H1 (cell line): Measurements from ENCODE around the gene ERAP2. TPM values are rescaled to one million over a fixed set of nuclear protein-coding genes. Genes with fewer than 3 reads are reported as not detected.

Experiments used
- CTCF ChIA-PET: fragments of 300-600 bp; sonication (Branson Sonifier 250); formaldehyde crosslinking; loops from one replicate; lab custom pipeline; 2021; ENCODE audit not compliant: partially characterized antibody; lab: Charles Lee
- POLR2A ChIA-PET: fragments of 300-600 bp; sonication (Branson Sonifier 250); formaldehyde crosslinking; loops from one replicate; lab custom pipeline; 2021; ENCODE audit warnings: inconsistent platforms; ENCODE audit not compliant: partially characterized antibody; lab: Charles Lee
- DNase-seq, 2 experiments: peaks; one replicate each; pipeline versions ENCODE4 v3.0.0 to v3.0.0-alpha.2; 2010 to 2022; ENCODE audit warnings: low spot score in 2 of 2, low read depth in 1 of 2, mixed read lengths in 1 of 2
- FAIRE-seq: peaks from 2 replicates; lab custom pipeline; 2011; peaks lifted over from hg19 to GRCh38; lab: Jason Lieb, UNC
- H2AFZ ChIP-seq: 2 replicates; pipeline ENCODE4 v1.8.1; 2012; ENCODE audit warnings: low read length, inconsistent platforms
- H2AK5ac ChIP-seq: 2 replicates; pipeline ENCODE4 v1.6.1; 2013; ENCODE audit warnings: low read depth, low read length
- H2BK120ac ChIP-seq: replicated peaks from 2 replicates; pipeline ENCODE3; 2013; ENCODE audit warnings: low read depth, low read length, inconsistent platforms
- H2BK12ac ChIP-seq: 2 replicates; pipeline ENCODE4 v1.6.1; 2013; ENCODE audit warnings: low read depth, low read length
- H2BK15ac ChIP-seq: 2 replicates; pipeline ENCODE4 v1.6.1; 2013; ENCODE audit warnings: low read length
- H2BK20ac ChIP-seq: 2 replicates; pipeline ENCODE4 v1.6.1; 2013; ENCODE audit warnings: low read length
- H2BK5ac ChIP-seq: 2 replicates; pipeline ENCODE4 v1.6.1; 2013; ENCODE audit warnings: low read depth, low read length
- H3K14ac ChIP-seq: 2 replicates; pipeline ENCODE4 v1.6.1; 2013; ENCODE audit warnings: inconsistent platforms; ENCODE audit not compliant: insufficient read length
- H3K18ac ChIP-seq: 2 replicates; pipeline ENCODE4 v1.6.1; 2013; ENCODE audit warnings: low read length; ENCODE audit errors: extremely low read depth
- H3K23ac ChIP-seq: 2 replicates; pipeline ENCODE4 v1.6.1; 2013; ENCODE audit warnings: inconsistent platforms; ENCODE audit not compliant: insufficient read length
- H3K23me2 ChIP-seq: 2 replicates; pipeline ENCODE4 v1.6.1; 2013; ENCODE audit warnings: low read depth, low read length
- H3K27ac ChIP-seq: 2 replicates; pipeline ENCODE4 v1.6.1; 2011; ENCODE audit warnings: low read depth, low read length, inconsistent platforms
- H3K27me3 ChIP-seq, 4 experiments: replicated peaks in 1 of 4; 1 replicate in 1 of 4; 2 replicates in 3 of 4; pipeline versions ENCODE4 v1.6.1 to v1.8.1; 2011 to 2013; ENCODE audit warnings: low read length in 3 of 4, mild to moderate bottlenecking in 3 of 4, inconsistent platforms in 2 of 4, mixed read lengths in 2 of 4, moderate library complexity in 1 of 4; ENCODE audit not compliant: control insufficient read depth in 3 of 4, insufficient read depth in 3 of 4; ENCODE audit errors: extremely low read depth in 1 of 4
- H3K36me3 ChIP-seq, 4 experiments: 2 replicates each; pipeline versions ENCODE4 v1.6.1 to v1.8.1; 2011 to 2013; ENCODE audit warnings: mild to moderate bottlenecking in 4 of 4, low read length in 3 of 4, moderate library complexity in 2 of 4, control low read depth in 1 of 4, inconsistent platforms in 1 of 4; ENCODE audit not compliant: insufficient read depth in 4 of 4, control insufficient read depth in 2 of 4
- H3K4ac ChIP-seq: replicated peaks from 2 replicates; pipeline ENCODE3; 2013; ENCODE audit warnings: low read length, low read depth, mixed read lengths, inconsistent platforms; ENCODE audit not compliant: insufficient read length
- H3K4me1 ChIP-seq, 4 experiments: replicated peaks in 1 of 4; 1 replicate in 1 of 4; 2 replicates in 3 of 4; pipeline versions ENCODE4 v1.6.1 to v1.8.1; 2011 to 2013; ENCODE audit warnings: low read length in 3 of 4, inconsistent platforms in 2 of 4, mixed read lengths in 1 of 4; ENCODE audit not compliant: insufficient read depth in 4 of 4, control insufficient read depth in 3 of 4
- H3K4me2 ChIP-seq, 2 experiments: 2 replicates each; pipeline versions ENCODE4 v1.6.1 to v1.8.1; 2011 to 2013; ENCODE audit warnings: low read depth in 2 of 2, low read length in 2 of 2, control low read depth in 1 of 2, inconsistent platforms in 1 of 2, mild to moderate bottlenecking in 1 of 2; ENCODE audit not compliant: insufficient read depth in 1 of 2
- H3K4me3 ChIP-seq, 4 experiments: fragments of 200-600, 300-600 bp in 1 of 4; sonication (generic), shearing (Covaris generic), sonication (Bioruptor Twin) in 1 of 4; 2 replicates each; pipeline versions ENCODE4 v1.5.1 to v1.8.1; 2011 to 2016; ENCODE audit warnings: low read length in 4 of 4, low read depth in 3 of 4, control low read depth in 2 of 4, inconsistent platforms in 2 of 4, mild to moderate bottlenecking in 2 of 4, mixed read lengths in 1 of 4, moderate library complexity in 1 of 4; ENCODE audit not compliant: insufficient read depth in 2 of 4; ENCODE audit errors: extremely low read depth in 1 of 4
- H3K56ac ChIP-seq: replicated peaks from 2 replicates; pipeline ENCODE3; 2013; ENCODE audit warnings: low read depth, mild to moderate bottlenecking, mixed read lengths, low read length, inconsistent platforms; ENCODE audit not compliant: insufficient read length
- H3K79me1 ChIP-seq: 2 replicates; pipeline ENCODE4 v1.6.1; 2013; ENCODE audit warnings: low read depth, low read length, control low read depth
- H3K79me2 ChIP-seq, 2 experiments: 2 replicates each; pipeline versions ENCODE4 v1.6.1 to v1.8.1; 2012 to 2013; ENCODE audit warnings: low read length in 2 of 2, mild to moderate bottlenecking in 2 of 2, inconsistent platforms in 1 of 2; ENCODE audit not compliant: insufficient read depth in 2 of 2, control insufficient read depth in 1 of 2
- H3K9ac ChIP-seq, 4 experiments: replicated peaks in 1 of 4; 1 replicate in 1 of 4; 2 replicates in 3 of 4; pipeline versions ENCODE4 v1.6.1 to v1.8.1; 2011 to 2013; ENCODE audit warnings: low read depth in 3 of 4, low read length in 3 of 4, control low read depth in 2 of 4, mild to moderate bottlenecking in 2 of 4, moderate library complexity in 2 of 4, inconsistent platforms in 1 of 4; ENCODE audit errors: extremely low read depth in 1 of 4
- H3K9me3 ChIP-seq, 2 experiments: 2 replicates each; pipeline versions ENCODE4 v1.6.1 to v1.8.1; 2012 to 2013; ENCODE audit warnings: mild to moderate bottlenecking in 2 of 2, moderate library complexity in 2 of 2, control low read depth in 1 of 2, inconsistent platforms in 1 of 2, low read depth in 1 of 2, low read length in 1 of 2, mixed read lengths in 1 of 2; ENCODE audit not compliant: insufficient read depth in 2 of 2
- H4K20me1 ChIP-seq, 2 experiments: replicated peaks in 1 of 2; 2 replicates each; pipeline versions ENCODE3 to v1.8.1; 2011 to 2013; ENCODE audit warnings: inconsistent platforms in 2 of 2, low read length in 2 of 2, mild to moderate bottlenecking in 1 of 2; ENCODE audit not compliant: insufficient read depth in 2 of 2, control insufficient read depth in 1 of 2
- H4K5ac ChIP-seq: 2 replicates; pipeline ENCODE4 v1.6.1; 2013; ENCODE audit warnings: low read length, low read depth, mixed read lengths, inconsistent platforms; ENCODE audit not compliant: insufficient read length
- H4K8ac ChIP-seq: 2 replicates; pipeline ENCODE4 v1.8.0; 2013; ENCODE audit warnings: mild to moderate bottlenecking, moderate library complexity, low read length, inconsistent platforms; ENCODE audit not compliant: insufficient read depth; ENCODE audit errors: extremely low read depth
- H4K91ac ChIP-seq: replicated peaks from 2 replicates; pipeline ENCODE3; 2013; ENCODE audit warnings: low read length, mixed read lengths, inconsistent platforms; ENCODE audit not compliant: insufficient read length
- CHD1 ChIP-seq: IDR thresholded peaks from 2 replicates; pipeline ENCODE4 v1.6.1; 2012; ENCODE audit warnings: low read depth, low read length, improper control_type of control experiment
- CTBP2 ChIP-seq: IDR thresholded peaks from 2 replicates; pipeline ENCODE4 v1.7.0; 2011; ENCODE audit warnings: borderline replicate concordance, mild to moderate bottlenecking, moderate library complexity, mixed read lengths, low read length; ENCODE audit not compliant: insufficient read depth, insufficient read length
- EP300 ChIP-seq, 2 experiments: IDR thresholded peaks; 1 replicate in 1 of 2; 2 replicates in 1 of 2; pipeline ENCODE4 v1.6.1; 2011 to 2012; ENCODE audit warnings: low read depth in 2 of 2, low read length in 2 of 2, mild to moderate bottlenecking in 2 of 2, borderline replicate concordance in 1 of 2, inconsistent platforms in 1 of 2, moderate library complexity in 1 of 2
- GTF2F1 ChIP-seq: IDR thresholded peaks from 2 replicates; pipeline ENCODE4 v1.6.1; 2012; ENCODE audit warnings: low read depth, low read length, improper control_type of control experiment, borderline replicate concordance
- KDM4A ChIP-seq: IDR thresholded peaks from one replicate; pipeline ENCODE4 v1.7.1; 2012; ENCODE audit warnings: low read depth, mild to moderate bottlenecking, moderate library complexity, low read length, inconsistent platforms; ENCODE audit not compliant: severe bottlenecking
- RBBP5 ChIP-seq: IDR thresholded peaks from 2 replicates; pipeline ENCODE4 v1.7.1; 2012; ENCODE audit warnings: low read depth, mild to moderate bottlenecking, inconsistent platforms, low read length, moderate library complexity, borderline replicate concordance
- RXRA ChIP-seq: IDR thresholded peaks from 2 replicates; pipeline ENCODE4 v1.6.1; 2011; ENCODE audit warnings: low read depth, mild to moderate bottlenecking, low read length, moderate library complexity; ENCODE audit not compliant: insufficient read depth
- SIN3A ChIP-seq, 2 experiments: IDR thresholded peaks in 1 of 2; conservative IDR thresholded peaks in 1 of 2; 2 replicates each; pipeline ENCODE4 v1.6.1; 2011 to 2012; ENCODE audit warnings: low read length in 2 of 2, improper control_type of control experiment in 1 of 2, low read depth in 1 of 2, mild to moderate bottlenecking in 1 of 2
- TAF7 ChIP-seq: optimal IDR thresholded peaks from 2 replicates; pipeline ENCODE3; 2011; ENCODE audit warnings: low read depth, mild to moderate bottlenecking, inconsistent platforms, low read length, moderate library complexity, borderline replicate concordance
- TBP ChIP-seq: IDR thresholded peaks from 2 replicates; pipeline ENCODE4 v1.6.1; 2011; ENCODE audit warnings: low read depth, low read length, improper control_type of control experiment
- USF2 ChIP-seq: IDR thresholded peaks from 2 replicates; pipeline ENCODE4 v1.6.1; 2011; ENCODE audit warnings: low read length, improper control_type of control experiment
- WGBS, 2 experiments: shearing (Covaris generic) in 1 of 2; methylation state at CpG; one replicate each; pipeline versions ENCODE4 v1.1.6 to v1.1.7; 2013 to 2015; ENCODE audit warnings: low lambda C conversion rate in 2 of 2, mixed read lengths in 2 of 2, inconsistent platforms in 1 of 2, low coverage in 1 of 2, missing lambda C conversion rate in 1 of 2; ENCODE audit not compliant: insufficient replicate concordance in 2 of 2, insufficient coverage in 1 of 2, insufficient read length in 1 of 2; ENCODE audit errors: extremely low coverage in 1 of 2, missing lambda C conversion rate in 1 of 2; 5-methylcytosine and 5-hydroxymethylcytosine counted together
- polyA plus RNA-seq, 7 experiments: library from polyadenylated mRNA; depleted of rRNA in 3 of 7; stranded (reverse) in 5 of 7; unstranded in 2 of 7; fragments of >200 nt in 5 of 7; fragments of 200-250 nt in 2 of 7; gene quantifications; 1 replicate in 5 of 7; 2 replicates in 1 of 7; 4 replicates in 1 of 7; pipeline versions ENCODE4 v1.2.1 to v1.2.3, GENCODE V29; 2011 to 2013; ENCODE audit warnings: missing spikeins in 2 of 7, mixed read lengths in 2 of 7
- total RNA-seq: library from RNA; stranded (reverse); fragmentation: NEBNext Ultra II Directional; extraction: Animal tissue kit (Norgen Biotek cat#: 25700); gene quantifications from 2 replicates; pipeline ENCODE4 v1.2.1, GENCODE V29; 2021

The ERAP2 gene
- total and polyA plus RNA-seq, 2 of the 8 experiments (the other 6 are each of a cell fraction or from before 2014, with no cell fraction given) = 0.14 TPM; not detected in 1

DNA sequence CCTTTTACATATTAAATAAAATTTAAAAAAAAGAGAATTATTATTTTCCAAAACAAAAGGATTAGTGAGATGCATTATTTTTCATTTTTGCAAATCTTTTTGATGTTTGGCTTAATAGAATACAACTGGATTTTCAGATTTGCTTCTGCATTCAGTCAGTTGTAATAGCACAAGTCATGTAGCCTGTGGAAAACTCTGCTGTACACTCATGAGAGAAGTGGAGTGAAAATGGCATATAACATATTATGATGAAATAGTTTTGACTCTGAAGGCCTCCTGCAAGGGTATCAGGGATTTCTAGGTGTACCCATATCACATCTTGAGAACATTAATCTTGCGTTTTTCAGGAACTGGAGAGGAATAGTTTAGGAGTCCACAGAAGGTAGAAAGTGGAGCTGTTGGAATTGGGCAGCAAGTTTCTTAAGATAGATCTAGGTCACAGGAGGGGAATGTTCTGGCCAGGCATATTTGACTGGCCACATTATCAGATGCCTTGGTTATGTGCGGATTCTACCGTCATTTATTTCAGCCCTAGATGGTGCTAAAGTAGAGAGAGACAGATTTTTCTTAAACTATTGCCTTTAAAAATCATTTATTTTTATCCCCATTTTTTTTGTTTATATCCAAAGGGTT lies 75.9 kb downstream of the ERAP2 start:
- Histone ChIP-seq H3K23ac (no peak overlapping the region), H3K27ac (no peak overlapping the region), H3K36me3 (peaks cover 0 to 3% (median 1%) of the 10 kb centered on the region in 4 experiments; a peak in 1 of 8 replicates), H4K8ac (no peak overlapping the region), H2AFZ (no peak overlapping the region), H3K9ac (no peak overlapping the region), H4K5ac (no peak overlapping the region), H3K9me3 (peaks cover 4 to 5% of the 10 kb centered on the region in 2 experiments), H3K79me2 (no peaks in the 10 kb centered on the region), H2AK5ac (no peak overlapping the region), H3K27me3 (no peaks in the 10 kb centered on the region), H3K18ac (no peak overlapping the region; the same call in 1 of the 2 replicates), H3K4ac (no peak overlapping the region), H2BK5ac (no peak overlapping the region), H4K20me1 (no peaks in the 10 kb centered on the region), H2BK15ac (no peak overlapping the region), H2BK20ac (no peak overlapping the region), H2BK120ac (no peak overlapping the region), H3K4me2 (no peak overlapping the region), H3K56ac (no peak overlapping the region), H4K91ac (no peak overlapping the region), H3K79me1 (no peaks in the 10 kb centered on the region), H3K4me1 (peaks cover 0 to 4% (median 0%) of the 10 kb centered on the region in 4 experiments; a peak in 3 of 7 replicates), H3K4me3 (no peak overlapping the region), H3K14ac (no peak overlapping the region), H2BK12ac (no peak overlapping the region), H3K23me2 (no peaks in the 10 kb centered on the region)
- DNase-seq (no peak), FAIRE-seq (no peak)
- ChIA-PET POLR2A (no interaction called here), CTCF (interaction anchor here (0.8 to 1.5 kb wide), 4 partner anchors 10 to 83 kb away, joined by 3 to 5 read pairs (median 4); no protein-coding TSS in a partner anchor)
- WGBS, 2 experiments = 92% methylated on average over 3 of the region's 3 CpGs; no CpG with 5 or more reads in 1 of the 2 experiments
- TF ChIP-seq RBBP5 = no peak
- no peak for TF ChIP-seq RXRA
- TF ChIP-seq CHD1 = no peak
- no peak for TF ChIP-seq USF2
- TF ChIP-seq GTF2F1 = no peak
- TF ChIP-seq SIN3A (conservative IDR thresholded peaks at IDR 0.05 in 1 of 2, IDR thresholded peaks at IDR 0.05 in 1 of 2; ENCODE audit: low read depth in 1 of 2, low read length in 2 of 2) = no peak
- no peak for TF ChIP-seq TBP
- no peak for TF ChIP-seq CTBP2
- no peak for TF ChIP-seq TAF7
- TF ChIP-seq EP300 (IDR thresholded peaks at IDR 0.05; ENCODE audit: borderline replicate concordance in 1 of 2, low read depth in 2 of 2, low read length in 2 of 2) = no peak
- TF ChIP-seq KDM4A = no peak
